Stimulated activated CD8-positive, alpha-beta memory T cell treated with anti-CD3 and anti-CD28 coated beads, Interleukin-4, amount 100 ng/mL, for 1 hour (primary cell): ENCODE data around the gene GID4.
"Not testable (repeated sequence)": the region's sequence is repeated elsewhere in the genome, so short reads cannot be mapped to it uniquely, and the experiment has no call there.

ENCODE experiments used
- DNase-seq, 2 donors: peaks; one replicate each; pipeline ENCODE4 v3.0.0-alpha.2; 2020; ENCODE audit warnings: low read depth in 2 of 2, low spot score in 1 of 2

The GID4 gene

GRCh38 chr17:18038861-18039534 lies at the start of gene GID4, which contains the start of gene ATPAF2:
Gene GID4 (plus strand): TSS chr17:18039408. CDS start chr17:18039465, 57 bp downstream.
Gene ATPAF2 (minus strand): TSS chr17:18039168. CDS start chr17:18039013, 155 bp downstream.
- DNase-seq, result peak; percentile 97 to 99

DNA sequence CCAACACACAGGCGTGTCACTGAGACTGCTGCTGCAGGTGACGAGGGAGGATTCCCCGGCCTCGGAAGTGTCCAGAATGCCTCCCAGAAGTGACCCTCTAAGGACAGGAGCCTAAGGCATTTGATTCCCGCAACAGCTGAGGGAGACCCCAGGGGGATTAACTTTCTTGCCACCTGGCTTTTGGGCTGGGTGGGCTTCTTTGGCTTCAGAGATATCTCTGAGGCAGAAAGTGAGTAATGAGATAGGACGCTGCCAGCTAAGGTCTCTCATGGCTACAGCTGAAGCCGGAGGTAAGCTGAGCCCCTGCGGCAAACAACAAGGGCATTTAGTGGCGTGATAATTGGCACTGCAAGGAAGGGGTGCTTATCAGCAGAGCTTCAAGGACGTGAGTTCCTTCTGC lies 49.6 kb upstream of the GID4 start:
- DNase-seq, result no peak

DNA sequence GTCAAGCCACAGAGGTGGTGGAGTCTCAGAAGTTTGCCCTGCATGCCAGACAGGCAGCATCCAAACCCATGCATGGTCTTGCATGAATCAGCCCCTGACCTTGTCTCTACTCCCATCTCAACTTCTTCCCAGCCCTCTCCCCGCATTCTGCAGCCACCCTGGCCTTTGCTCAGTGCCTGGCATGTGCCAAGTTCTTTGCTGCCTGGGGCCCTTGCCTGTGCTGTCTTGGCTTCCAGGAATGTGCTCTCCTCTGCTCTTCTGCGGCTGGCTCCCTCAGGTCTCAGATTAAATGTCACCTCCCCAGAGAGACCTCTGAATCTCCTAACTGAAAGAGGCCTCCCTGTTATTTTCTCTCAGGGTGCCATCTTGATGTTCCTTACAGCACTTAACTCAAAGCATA lies 48.9 kb upstream of the GID4 start:
- DNase-seq, result no peak

- DNase-seq, result no peak
Measured at GRCh38 chr17:17993366-17993765, 45.8 kb upstream of the GID4 start.

- no peak for DNase-seq
Measured at GRCh38 chr17:17993852-17994251, 45.4 kb upstream of the GID4 start.

DNA sequence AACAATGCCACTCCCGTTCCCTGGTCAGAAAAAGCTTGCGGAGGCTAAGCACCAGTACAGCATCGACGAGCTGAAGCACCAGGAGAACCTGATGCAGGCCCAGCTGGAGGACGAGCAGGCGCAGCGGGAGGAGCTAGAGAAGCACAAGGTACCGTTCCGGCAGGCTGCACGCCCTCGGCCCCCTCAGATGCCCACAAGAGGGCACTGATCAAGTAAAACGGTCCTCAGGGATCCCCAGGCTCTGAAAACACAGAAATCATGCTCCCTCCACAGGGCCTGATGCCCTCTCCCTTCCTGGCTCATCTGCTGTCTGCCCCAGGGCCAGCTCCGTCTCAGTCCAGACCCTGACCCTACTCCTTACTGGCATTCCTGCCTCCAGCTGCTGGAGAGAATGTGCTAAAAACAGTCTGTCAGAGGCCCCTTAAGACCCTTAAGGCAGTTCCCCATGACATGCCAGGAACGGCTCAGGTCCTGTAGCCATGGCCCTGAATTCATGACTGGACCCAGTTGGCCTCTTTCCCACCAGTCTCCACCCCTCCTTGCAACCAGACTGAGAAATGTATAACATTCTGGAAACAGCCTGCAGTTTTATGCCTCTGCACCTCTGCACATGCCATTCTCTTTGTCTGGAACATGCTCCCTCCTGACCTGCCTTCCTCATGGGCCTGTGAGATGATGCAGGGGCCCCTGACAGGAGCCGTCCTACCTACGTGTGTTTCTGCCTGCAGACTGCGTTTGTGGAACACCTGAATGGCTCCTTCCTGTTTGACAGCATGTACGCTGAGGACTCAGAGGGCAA lies 44.7 kb upstream of the GID4 start:
- no peak for DNase-seq

GRCh38 chr17:17995887-17996286 lies 43.3 kb upstream of the GID4 start:
- not testable (repeated sequence) for DNase-seq

- no peak for DNase-seq
Measured at GRCh38 chr17:17998934-17999333, 40.3 kb upstream of the GID4 start.

- no peak for DNase-seq
Measured at GRCh38 chr17:17999364-18000029, 39.7 kb upstream of the GID4 start.

- DNase-seq, result no peak
Measured at GRCh38 chr17:18000030-18000408, 39.2 kb upstream of the GID4 start.

GRCh38 chr17:18002171-18002570 lies 37.0 kb upstream of the GID4 start:
- DNase-seq, result no peak

GRCh38 chr17:18004345-18004744 lies 34.9 kb upstream of the GID4 start:
- DNase-seq, result no peak

DNA sequence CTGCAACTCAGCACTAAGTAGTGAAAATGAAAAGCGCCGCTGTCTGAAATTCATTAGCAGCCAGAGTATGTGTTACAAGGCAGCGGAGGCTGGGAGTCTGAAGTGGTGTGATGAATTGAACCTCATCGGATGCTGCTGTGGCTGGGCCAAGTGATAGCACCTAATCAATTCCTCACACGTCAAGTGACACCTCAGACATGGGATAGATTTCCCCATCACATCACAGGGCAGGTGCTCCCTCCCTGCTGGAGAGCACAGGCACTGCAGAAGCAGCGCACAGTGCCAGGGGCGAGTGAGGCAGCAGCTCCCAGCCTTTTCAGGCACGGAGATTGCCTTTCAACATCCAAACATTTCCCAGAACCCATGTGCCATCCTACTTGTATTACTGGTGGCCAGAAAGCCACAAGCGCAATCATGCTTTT lies 34.3 kb upstream of the GID4 start:
- no peak for DNase-seq

GRCh38 chr17:18005496-18005895 lies 33.7 kb upstream of the GID4 start:
- no peak for DNase-seq

- no peak for DNase-seq
Measured at GRCh38 chr17:18006495-18007239, 32.5 kb upstream of the GID4 start.

DNA sequence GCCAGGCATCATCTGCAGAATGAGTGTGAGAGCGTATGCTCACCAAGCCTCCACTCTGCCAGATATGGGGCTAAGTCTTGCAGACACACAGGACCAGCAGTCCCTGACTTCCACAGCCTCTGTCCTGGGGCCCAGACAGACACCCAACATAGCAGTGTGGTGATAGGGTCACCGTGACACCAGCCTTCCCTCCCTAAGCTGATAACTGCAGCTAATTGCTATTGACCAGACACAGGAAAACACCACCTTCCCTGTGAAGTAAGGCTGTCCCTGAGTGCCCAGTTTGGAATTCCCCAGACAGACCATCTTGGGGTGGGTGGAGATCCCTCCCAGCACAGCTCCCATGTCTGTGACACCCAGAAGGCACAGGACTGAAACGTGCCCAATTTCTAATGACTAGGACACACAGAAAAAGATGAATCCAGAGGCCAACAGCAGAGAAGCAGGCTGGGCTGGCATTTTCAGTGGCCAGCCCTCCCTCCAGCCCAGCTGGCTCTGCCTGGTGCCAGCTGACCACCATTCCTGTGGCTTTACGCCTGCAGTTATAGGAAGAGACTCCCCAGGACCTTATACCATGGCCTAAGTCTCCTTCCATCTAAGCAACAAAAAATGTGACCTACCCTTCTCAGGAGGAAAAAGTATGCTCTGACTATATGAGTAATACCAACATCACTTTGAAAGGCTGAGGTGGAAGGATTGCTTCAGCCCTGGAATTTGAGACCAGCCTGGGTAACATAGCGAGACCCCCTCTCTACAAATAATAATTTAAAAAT lies 30.5 kb upstream of the GID4 start:
- no peak for DNase-seq

DNA sequence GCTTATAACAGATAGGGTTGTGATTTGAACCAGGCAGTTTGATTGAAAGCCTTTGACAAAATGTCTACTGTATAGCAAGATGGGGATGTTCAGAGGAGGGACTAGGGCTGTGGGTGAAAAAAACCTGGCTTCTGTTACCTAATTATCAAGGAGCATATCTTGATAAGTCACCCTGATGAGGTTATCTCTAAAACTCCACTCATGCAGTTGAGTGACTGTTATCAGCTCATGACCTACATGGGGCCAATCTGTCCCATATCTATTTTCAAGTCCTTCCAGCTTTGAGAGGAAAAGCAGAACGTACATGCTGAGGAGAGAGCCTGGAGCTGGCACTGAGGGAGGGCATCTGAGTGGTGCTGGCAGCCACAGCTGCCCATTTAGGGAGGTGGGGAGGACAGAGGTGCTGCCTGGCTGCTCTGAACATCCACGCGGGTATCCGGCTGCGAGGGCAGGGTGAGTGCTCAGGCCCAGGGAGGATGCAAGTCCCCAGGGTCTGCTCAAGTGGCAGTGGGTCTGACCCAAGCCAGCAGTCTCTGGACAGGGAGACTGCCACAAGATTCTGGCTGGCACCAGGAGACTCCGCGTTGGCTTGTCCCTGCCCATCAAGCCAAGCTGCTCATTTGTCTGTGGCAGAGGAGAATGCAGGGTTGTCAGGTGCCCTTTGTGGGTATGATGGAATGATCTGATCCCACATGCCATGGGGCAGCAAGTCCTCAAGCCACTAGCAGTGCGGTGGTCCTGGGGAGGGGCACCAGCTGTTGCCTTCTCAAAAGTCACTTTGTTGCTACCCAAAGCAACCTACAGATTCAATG lies 29.4 kb upstream of the GID4 start:
- DNase-seq, result no peak

GRCh38 chr17:18011286-18011685 lies 27.9 kb upstream of the GID4 start:
- DNase-seq, result no peak

DNA sequence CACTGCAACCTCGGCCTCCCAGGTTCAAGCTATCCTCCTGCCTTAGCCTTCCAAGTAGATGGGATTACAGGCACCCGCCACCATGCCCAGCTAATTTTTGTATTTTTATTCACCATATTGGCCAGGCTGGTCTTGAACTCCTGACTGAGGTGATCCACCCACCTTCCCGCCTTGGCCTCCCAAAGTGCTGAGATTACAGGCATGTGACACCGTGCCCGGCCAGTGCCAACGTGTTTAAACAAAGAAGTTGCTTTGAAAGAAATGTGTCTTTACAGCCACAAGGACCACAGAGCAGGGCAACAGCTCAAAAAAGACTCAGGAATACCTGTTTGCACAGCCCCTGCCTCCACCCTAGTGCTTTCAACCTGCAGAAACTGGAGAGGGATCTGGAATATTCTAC lies 25.2 kb upstream of the GID4 start:
- DNase-seq, result no peak

DNA sequence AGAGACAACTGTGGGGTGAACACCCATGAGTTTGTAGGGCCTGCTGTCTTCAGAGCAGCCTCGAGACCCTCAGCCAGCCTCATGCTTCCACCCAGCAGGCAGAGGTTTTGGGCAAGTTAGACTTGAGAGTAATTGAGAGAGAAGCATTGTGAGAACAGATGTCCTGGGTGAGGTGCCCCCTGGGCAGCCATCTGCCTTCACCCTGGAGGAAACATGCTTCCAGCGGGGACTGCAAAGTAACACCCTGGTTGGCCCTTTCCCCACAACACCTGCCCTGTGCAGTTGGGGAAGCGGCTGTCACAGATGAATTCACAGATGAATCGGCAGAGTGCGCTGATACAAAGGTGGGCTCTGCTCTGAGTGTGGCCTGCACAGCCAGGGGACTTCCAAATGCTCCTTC lies 23.6 kb upstream of the GID4 start:
- no peak for DNase-seq
